HUDEP-2 (cell line): ENCODE data around the gene GAB3.
"Not testable (repeated sequence)": the region's sequence is repeated elsewhere in the genome, so short reads cannot be mapped to it uniquely, and the experiment has no call there.

Experiments
- DNase-seq, 76 experiments: peaks; one replicate each; lab custom pipeline; 2025; ENCODE audit not compliant: unreplicated experiment in 76 of 76; lab: John Stamatoyannopoulos, UW

The GAB3 gene

GRCh38 chrX:154661170-154661569 is 89.7 kb downstream of the GAB3 start:
- no peak for DNase-seq

GRCh38 chrX:154660541-154660940 is 90.3 kb downstream of the GAB3 start:
- no peak for DNase-seq

- DNase-seq, result no peak
These were observed 91.9 kb downstream of the GAB3 start for GRCh38 chrX:154658957-154659356.

- no peak for DNase-seq
These were observed 92.7 kb downstream of the GAB3 start for GRCh38 chrX:154658187-154658586.

GRCh38 chrX:154657226-154657805 is 93.6 kb downstream of the GAB3 start:
- DNase-seq, result no peak

- no peak for DNase-seq
These were observed 95.1 kb downstream of the GAB3 start for GRCh38 chrX:154655786-154656185.

GRCh38 chrX:154655346-154655745 is 95.5 kb downstream of the GAB3 start:
- DNase-seq, result no peak

GRCh38 chrX:154654925-154655324 is 96.0 kb downstream of the GAB3 start:
- no peak for DNase-seq

GRCh38 chrX:154654372-154654771 is 96.5 kb downstream of the GAB3 start:
- DNase-seq, result no peak

GRCh38 chrX:154653413-154653812 is 97.5 kb downstream of the GAB3 start, which contains the start of gene CTAG2:
Gene CTAG2 (minus strand): TSS chrX:154653579. CDS start chrX:154653515, 64 bp downstream.
- not testable (repeated sequence) for DNase-seq

GRCh38 chrX:154653048-154653401 is 97.9 kb downstream of the GAB3 start:
- no peak for DNase-seq

GRCh38 chrX:154652311-154653047 is 98.4 kb downstream of the GAB3 start:
- no peak for DNase-seq

GRCh38 chrX:154650221-154650510 is 100.7 kb downstream of the GAB3 start:
- DNase-seq, result no peak

- no peak for DNase-seq
These were observed 101.2 kb downstream of the GAB3 start for GRCh38 chrX:154649503-154650220.

GRCh38 chrX:154648931-154649330 is 101.9 kb downstream of the GAB3 start:
- no peak for DNase-seq

GRCh38 chrX:154645745-154646378 is 105.0 kb downstream of the GAB3 start:
- DNase-seq, result not testable (repeated sequence)

- DNase-seq, result not testable (repeated sequence)
These were observed 107.2 kb downstream of the GAB3 start for GRCh38 chrX:154643708-154644107.

GRCh38 chrX:154641740-154642139 is 109.1 kb downstream of the GAB3 start:
- DNase-seq, result not testable (repeated sequence)

- DNase-seq, result not testable (repeated sequence)
These were observed 117.2 kb downstream of the GAB3 start for GRCh38 chrX:154633661-154634060.

GRCh38 chrX:154630949-154631348 is 119.9 kb downstream of the GAB3 start:
- not testable (repeated sequence) for DNase-seq

GRCh38 chrX:154628960-154629359 is 121.9 kb downstream of the GAB3 start:
- not testable (repeated sequence) for DNase-seq
